Ascending aorta (tissue), 2 donors: Measurements from ENCODE around the gene RAP1GAP2. TPM values are rescaled to one million over a fixed set of nuclear protein-coding genes. Genes with fewer than 3 reads are reported as not detected.

Experiments
- DNase-seq, 2 donors: peaks; one replicate each; pipeline ENCODE4 v3.0.0-alpha.2; 2019; ENCODE audit warnings: low spot score in 2 of 2
- H3K27ac ChIP-seq, 2 donors: fragments of 200-600 bp; sonication (generic); one replicate each; pipeline ENCODE4 v1.5.1; 2016 to 2017; ENCODE audit warnings: mild to moderate bottlenecking in 1 of 2
- H3K27me3 ChIP-seq: fragments of 200-600 bp; sonication (generic); one replicate; pipeline ENCODE4 v1.5.1; 2017
- H3K36me3 ChIP-seq, 2 donors: fragments of 200-600 bp; sonication (generic); one replicate each; pipeline ENCODE4 v1.5.1; 2016
- H3K4me1 ChIP-seq, 2 donors: fragments of 200-600 bp; sonication (generic); one replicate each; pipeline ENCODE4 v1.5.1; 2016 to 2017; ENCODE audit warnings: mild to moderate bottlenecking in 1 of 2
- H3K4me3 ChIP-seq, 2 donors: fragments of 200-600 bp; sonication (generic); one replicate each; pipeline ENCODE4 v1.5.1; 2016 to 2017; ENCODE audit warnings: mild to moderate bottlenecking in 1 of 2
- H3K9me3 ChIP-seq, 2 donors: fragments of 200-600 bp; sonication (generic); one replicate each; pipeline ENCODE4 v1.5.1; 2016
- CTCF ChIP-seq, 3 experiments: fragments of 200-600 bp in 2 of 3; fragments of 450-650 bp in 1 of 3; sonication (generic) in 2 of 3; IDR thresholded peaks; one replicate each; pipeline ENCODE4 v1.5.1; 2016 to 2019; ENCODE audit warnings: antibody characterized with exemption in 3 of 3, mild to moderate bottlenecking in 1 of 3, moderate library complexity in 1 of 3
- intact Hi-C: fragments of 100-400 bp; cut with DNase I; formaldehyde crosslinking; loops from one replicate; pipeline ENCODE4 v1.15.1; 2023
- total RNA-seq: library from RNA; depleted of rRNA; stranded (reverse); fragments of >200 nt; gene quantifications from one replicate; pipeline ENCODE4 v1.1.0, GENCODE V29; 2016

Gene RAP1GAP2
- total RNA-seq, 1 donor from 2014 or later, result 1.6 TPM

- H3K4me1 ChIP-seq, result no peaks in the 10 kb centered on the region
- no peak for TF ChIP-seq CTCF (IDR thresholded peaks at IDR 0.05)
- no peaks in the 10 kb centered on the region for H3K9me3 ChIP-seq
- H3K27me3 ChIP-seq, result no peaks in the 10 kb centered on the region
- DNase-seq, result no peak
- intact Hi-C loops, result no loop called here
- no peak overlapping the region for H3K4me3 ChIP-seq
- H3K36me3 ChIP-seq, result no peaks in the 10 kb centered on the region
- no peak overlapping the region for H3K27ac ChIP-seq
Observed at GRCh38 chr17:2819921-2820501, 23.8 kb downstream of the RAP1GAP2 start.

- H3K9me3 ChIP-seq, result no peaks in the 10 kb centered on the region
- no peaks in the 10 kb centered on the region for H3K36me3 ChIP-seq
- H3K27me3 ChIP-seq, result no peaks in the 10 kb centered on the region
- no peak overlapping the region for H3K27ac ChIP-seq
- intact Hi-C loops, result no loop called here
- no peaks in the 10 kb centered on the region for H3K4me1 ChIP-seq
- no peak for TF ChIP-seq CTCF (IDR thresholded peaks at IDR 0.05)
- no peak for DNase-seq
- no peak overlapping the region for H3K4me3 ChIP-seq
Observed at GRCh38 chr17:2821868-2822267, 25.6 kb downstream of the RAP1GAP2 start.

GRCh38 chr17:2822358-2822757, 26.1 kb downstream of the RAP1GAP2 start:
- Histone ChIP-seq H3K27ac (no peak overlapping the region), H3K9me3 (no peaks in the 10 kb centered on the region), H3K27me3 (no peaks in the 10 kb centered on the region), H3K4me3 (no peak overlapping the region), H3K4me1 (no peaks in the 10 kb centered on the region), H3K36me3 (no peaks in the 10 kb centered on the region)
- no peak for TF ChIP-seq CTCF (IDR thresholded peaks at IDR 0.05)
- no peak for DNase-seq
- intact Hi-C loops, result no loop called here

DNA sequence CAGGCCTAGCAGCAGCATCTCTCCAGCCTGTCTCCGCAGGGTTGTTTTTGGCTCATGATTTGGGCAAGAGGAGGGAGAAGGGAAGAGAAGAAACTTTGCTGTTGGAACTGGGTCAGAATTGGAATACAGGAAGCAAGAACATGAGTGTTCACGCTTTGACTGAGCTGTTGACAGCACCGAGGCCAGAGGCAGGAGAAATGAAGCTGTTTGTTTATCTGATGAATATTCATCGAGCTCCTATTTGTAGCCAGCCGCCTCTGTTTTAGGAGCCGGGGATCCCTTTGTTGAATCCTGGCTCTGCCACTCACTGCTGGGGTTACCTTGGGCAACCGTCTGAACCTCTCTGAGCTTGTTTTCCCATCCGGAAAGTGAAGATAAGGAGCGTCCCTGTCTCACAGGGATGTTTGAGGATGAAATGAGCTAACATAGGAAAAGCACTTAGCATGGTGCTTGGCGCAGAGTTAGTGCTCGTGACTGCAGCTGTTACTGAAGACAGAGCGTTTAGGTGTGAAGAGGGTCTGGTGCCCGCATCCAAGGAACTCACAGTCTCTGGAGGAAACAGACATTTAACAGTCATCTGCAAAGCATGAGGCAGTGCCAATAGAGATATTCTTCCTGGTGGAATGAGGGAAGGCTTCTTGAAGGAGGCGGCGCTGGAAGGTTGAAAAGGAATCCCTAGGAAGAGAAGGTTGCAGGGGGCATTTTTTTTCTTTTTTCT, 29.2 kb downstream of the RAP1GAP2 start:
- H3K27ac ChIP-seq, result no peak overlapping the region
- intact Hi-C loops, result no loop called here

GRCh38 chr17:2828397-2829038, 32.3 kb downstream of the RAP1GAP2 start:
- TF ChIP-seq CTCF (IDR thresholded peaks at IDR 0.05), result peak; percentile 83 to 90 (median 87)
- intact Hi-C loops, result loop anchor here (1.0 kb wide), 1 partner anchor 185 kb away; no protein-coding TSS in a partner anchor
- Histone ChIP-seq H3K9me3 (no peaks in the 10 kb centered on the region), H3K36me3 (no peaks in the 10 kb centered on the region), H3K27me3 (no peaks in the 10 kb centered on the region), H3K4me3 (no peak overlapping the region), H3K4me1 (peaks cover 0 to 3% of the 10 kb centered on the region in 2 donors), H3K27ac (no peak overlapping the region)
- DNase-seq, result no peak

More for the DNA sequence above, 29.2 kb downstream of the RAP1GAP2 start:
- TF ChIP-seq CTCF (IDR thresholded peaks at IDR 0.05), result no peak
- Histone ChIP-seq H3K4me1 (peaks cover 0 to 3% of the 10 kb centered on the region in 2 donors), H3K36me3 (no peaks in the 10 kb centered on the region), H3K27me3 (no peaks in the 10 kb centered on the region), H3K9me3 (no peaks in the 10 kb centered on the region), H3K4me3 (no peak overlapping the region)
- no peak for DNase-seq
